Measurements from ENCODE around the gene PALM. TPM values are rescaled to one million over a fixed set of nuclear protein-coding genes. Genes with fewer than 3 reads are reported as not detected.

PALM gene
- total RNA-seq, 1 experiment from 2014 or later = 21.2 TPM

DNA sequence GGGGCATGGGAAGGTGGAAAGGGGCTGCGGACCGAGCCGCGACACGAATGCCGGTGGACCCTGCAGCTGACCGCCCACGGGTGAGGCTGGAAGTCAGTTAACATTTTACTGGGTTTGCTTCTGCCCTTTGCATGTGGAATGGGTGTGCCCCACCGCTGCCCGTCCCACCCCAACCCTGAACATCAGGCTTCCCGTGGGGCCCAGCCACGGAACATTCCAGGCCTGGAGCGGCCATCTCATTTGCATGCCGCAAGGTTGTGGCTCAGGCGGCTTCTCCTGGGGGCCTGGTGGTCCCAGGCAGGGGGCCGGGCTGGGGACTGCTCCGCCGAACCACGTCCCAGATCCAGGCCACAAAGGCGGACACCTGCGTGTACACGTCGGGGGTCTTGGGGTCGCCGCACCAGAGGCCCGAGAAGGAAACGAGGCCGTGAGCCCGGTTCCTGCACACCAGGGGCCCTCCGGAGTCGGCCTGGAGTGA is 23.2 kb upstream of the PALM start:
- TF ChIP-seq, protein P1, sequence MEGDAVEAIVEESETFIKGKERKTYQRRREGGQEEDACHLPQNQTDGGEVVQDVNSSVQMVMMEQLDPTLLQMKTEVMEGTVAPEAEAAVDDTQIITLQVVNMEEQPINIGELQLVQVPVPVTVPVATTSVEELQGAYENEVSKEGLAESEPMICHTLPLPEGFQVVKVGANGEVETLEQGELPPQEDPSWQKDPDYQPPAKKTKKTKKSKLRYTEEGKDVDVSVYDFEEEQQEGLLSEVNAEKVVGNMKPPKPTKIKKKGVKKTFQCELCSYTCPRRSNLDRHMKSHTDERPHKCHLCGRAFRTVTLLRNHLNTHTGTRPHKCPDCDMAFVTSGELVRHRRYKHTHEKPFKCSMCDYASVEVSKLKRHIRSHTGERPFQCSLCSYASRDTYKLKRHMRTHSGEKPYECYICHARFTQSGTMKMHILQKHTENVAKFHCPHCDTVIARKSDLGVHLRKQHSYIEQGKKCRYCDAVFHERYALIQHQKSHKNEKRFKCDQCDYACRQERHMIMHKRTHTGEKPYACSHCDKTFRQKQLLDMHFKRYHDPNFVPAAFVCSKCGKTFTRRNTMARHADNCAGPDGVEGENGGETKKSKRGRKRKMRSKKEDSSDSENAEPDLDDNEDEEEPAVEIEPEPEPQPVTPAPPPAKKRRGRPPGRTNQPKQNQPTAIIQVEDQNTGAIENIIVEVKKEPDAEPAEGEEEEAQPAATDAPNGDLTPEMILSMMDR (conservative IDR thresholded peaks at IDR 0.05; ENCODE audit: low read depth, low read length) = no peak
- no peak for TF ChIP-seq EZH2 (IDR thresholded peaks at IDR 0.05; ENCODE audit: borderline replicate concordance, low read depth, low read length, poor library complexity, severe bottlenecking)
- H3K36me3 ChIP-seq (ENCODE audit: insufficient read depth, low read length, poor library complexity, severe bottlenecking) = no peaks in the 10 kb centered on the region
- intact Hi-C loops (cut with micrococcal nuclease; ENCODE audit: unreplicated experiment) = no loop called here
- H3K27ac ChIP-seq (ENCODE audit: low read depth, low read length, poor library complexity, severe bottlenecking) = no peak overlapping the region
- POLR2A ChIA-PET (ENCODE audit: low non-redundant PET) = no interaction called here
- H3K4me1 ChIP-seq (ENCODE audit: insufficient read depth, low read length, poor library complexity, severe bottlenecking) = no peaks in the 10 kb centered on the region
- no peaks in the 10 kb centered on the region for H3K27me3 ChIP-seq (replicated peaks; ENCODE audit: insufficient read depth, low read depth, low read length, poor library complexity)
- BruUV-seq (replicated peaks) = no TSS peak
- no peak for DNase-seq (ENCODE audit: low spot score)
- no peak overlapping the region for H3K4me3 ChIP-seq (ENCODE audit: low read depth, low read length, poor library complexity, severe bottlenecking)
- H3K9me3 ChIP-seq (ENCODE audit: low read depth, low read length, poor library complexity, severe bottlenecking) = no peaks in the 10 kb centered on the region
- CTCF ChIA-PET = no interaction called here

GRCh38 chr19:686589-687297 is 22.0 kb upstream of the PALM start:
- ChIA-PET POLR2A (ENCODE audit: low non-redundant PET) (interaction anchor here (0.6 kb wide), 1 partner anchor 1330 kb away, joined by 3 read pairs; no protein-coding TSS in a partner anchor), CTCF (no interaction called here)
- no peak for DNase-seq (ENCODE audit: low spot score)
- intact Hi-C loops (cut with micrococcal nuclease; ENCODE audit: unreplicated experiment) = no loop called here
- no peak overlapping the region for H3K4me3 ChIP-seq (ENCODE audit: low read depth, low read length, poor library complexity, severe bottlenecking)
- H3K27ac ChIP-seq (ENCODE audit: low read depth, low read length, poor library complexity, severe bottlenecking) = no peak overlapping the region
- no peaks in the 10 kb centered on the region for H3K27me3 ChIP-seq (replicated peaks; ENCODE audit: insufficient read depth, low read depth, low read length, poor library complexity)
- H3K9me3 ChIP-seq (ENCODE audit: low read depth, low read length, poor library complexity, severe bottlenecking) = no peaks in the 10 kb centered on the region
- TF ChIP-seq, protein P1 (conservative IDR thresholded peaks at IDR 0.05; ENCODE audit: low read depth, low read length) = no peak
- no peak for TF ChIP-seq EZH2 (IDR thresholded peaks at IDR 0.05; ENCODE audit: borderline replicate concordance, low read depth, low read length, poor library complexity, severe bottlenecking)
- no TSS peak for BruUV-seq (replicated peaks)
- no peaks in the 10 kb centered on the region for H3K36me3 ChIP-seq (ENCODE audit: insufficient read depth, low read length, poor library complexity, severe bottlenecking)
- H3K4me1 ChIP-seq (ENCODE audit: insufficient read depth, low read length, poor library complexity, severe bottlenecking) = no peaks in the 10 kb centered on the region

DNA sequence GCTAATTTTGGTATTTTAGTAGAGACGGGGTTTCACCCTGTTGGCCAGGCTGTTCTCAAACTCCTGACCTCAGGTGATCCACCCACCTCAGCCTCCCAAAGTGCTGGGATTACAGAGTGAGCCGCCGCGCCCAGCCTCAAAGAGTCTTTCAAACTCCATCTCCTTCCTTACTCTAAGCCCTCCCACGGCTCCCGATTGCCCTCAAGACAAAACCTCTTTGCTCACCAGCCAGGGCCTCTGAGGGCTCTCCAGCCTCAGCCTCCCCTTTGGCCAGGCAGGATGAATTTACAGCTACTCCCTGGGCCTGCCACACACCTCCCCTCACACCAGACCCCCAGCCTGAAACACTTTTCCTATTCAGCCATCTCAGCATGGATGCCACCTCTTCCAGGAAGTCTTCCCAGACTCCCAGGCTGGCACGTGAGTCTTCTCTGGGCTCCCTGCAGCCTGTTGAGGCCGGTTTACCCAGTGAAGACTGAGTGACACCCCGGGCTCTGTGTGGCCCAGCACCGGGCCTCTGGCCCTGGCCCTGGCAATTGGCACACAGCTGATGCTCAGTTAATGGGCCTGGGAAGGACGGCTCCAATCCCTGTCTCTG is 21.1 kb upstream of the PALM start:
- H3K27me3 ChIP-seq (replicated peaks; ENCODE audit: insufficient read depth, low read depth, low read length, poor library complexity) = no peaks in the 10 kb centered on the region
- CTCF ChIA-PET = no interaction called here
- no TSS peak for BruUV-seq (replicated peaks)
- no peaks in the 10 kb centered on the region for H3K9me3 ChIP-seq (ENCODE audit: low read depth, low read length, poor library complexity, severe bottlenecking)
- intact Hi-C loops (cut with micrococcal nuclease; ENCODE audit: unreplicated experiment) = no loop called here
- no peak overlapping the region for H3K27ac ChIP-seq (ENCODE audit: low read depth, low read length, poor library complexity, severe bottlenecking)
- H3K4me1 ChIP-seq (ENCODE audit: insufficient read depth, low read length, poor library complexity, severe bottlenecking) = no peaks in the 10 kb centered on the region
- TF ChIP-seq EZH2 (IDR thresholded peaks at IDR 0.05; ENCODE audit: borderline replicate concordance, low read depth, low read length, poor library complexity, severe bottlenecking) = no peak
- no peaks in the 10 kb centered on the region for H3K36me3 ChIP-seq (ENCODE audit: insufficient read depth, low read length, poor library complexity, severe bottlenecking)
- no peak for DNase-seq (ENCODE audit: low spot score)
- POLR2A ChIA-PET (ENCODE audit: low non-redundant PET) = no interaction called here
- H3K4me3 ChIP-seq (ENCODE audit: low read depth, low read length, poor library complexity, severe bottlenecking) = no peak overlapping the region
